ENCODE data around the gene UBE2G1. TPM values are rescaled to one million over a fixed set of nuclear protein-coding genes. Genes with fewer than 3 reads are reported as not detected.
A peak's percentile ranks its signal among the peaks of the same experiment; 100 is the strongest.
"Not testable (repeated sequence)": the region's sequence is repeated elsewhere in the genome, so short reads cannot be mapped to it uniquely, and the experiment has no call there.

The UBE2G1 gene
- total RNA-seq, 1 experiment from 2014 or later: 60.8 TPM

GRCh38 chr17:4354862-4355514, 11.5 kb downstream of the UBE2G1 start:
- no peak overlapping the region for H3K27ac ChIP-seq (ENCODE audit: low read length)
- no peak overlapping the region for H2AFZ ChIP-seq (ENCODE audit: low read length)
- H3K9me3 ChIP-seq (ENCODE audit: low read length): no peaks in the 10 kb centered on the region
- peaks cover 99% of the 10 kb centered on the region for H3K79me2 ChIP-seq (ENCODE audit: low read length)
- no peak for DNase-seq
- H3K36me3 ChIP-seq (ENCODE audit: insufficient read depth, low read length): peaks cover 6% of the 10 kb centered on the region; the same call in 1 of the 2 replicates
- no peak overlapping the region for H3K9ac ChIP-seq (ENCODE audit: low read length)
- H3K27me3 ChIP-seq (ENCODE audit: low read length): no peaks in the 10 kb centered on the region
- no peak overlapping the region for H3K4me3 ChIP-seq (ENCODE audit: low read length)
- no peaks in the 10 kb centered on the region for H4K20me1 ChIP-seq (ENCODE audit: insufficient read depth, low read depth, low read length)
- H3K4me1 ChIP-seq (ENCODE audit: low read length): peaks cover 70% of the 10 kb centered on the region
- no peaks in the 10 kb centered on the region for H3K9me2 ChIP-seq (replicated peaks; ENCODE audit: insufficient read depth, low read length)
- H3K4me2 ChIP-seq (ENCODE audit: low read depth, low read length, poor library complexity, severe bottlenecking): no peak overlapping the region

DNA sequence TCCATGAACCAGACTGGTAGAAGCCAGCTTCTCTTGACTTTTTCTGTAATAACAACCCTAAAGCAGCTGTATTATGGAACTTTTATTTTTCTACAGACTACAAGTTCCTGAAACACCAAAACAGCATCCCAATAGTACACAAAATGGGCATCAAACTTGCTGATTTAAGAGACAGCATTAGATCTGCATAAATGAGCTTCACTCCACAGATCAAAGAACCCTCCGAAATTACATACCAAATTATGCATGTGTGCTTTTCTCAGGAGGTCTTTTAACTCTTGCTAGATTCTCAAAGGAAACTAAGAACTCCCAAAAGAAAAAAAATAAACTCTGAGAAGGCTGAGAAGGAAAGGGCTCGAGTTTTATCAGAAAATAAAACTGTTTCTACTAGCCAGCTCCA, 12.3 kb downstream of the UBE2G1 start:
- Histone ChIP-seq H4K20me1 (ENCODE audit: insufficient read depth, low read depth, low read length) (no peaks in the 10 kb centered on the region), H3K27ac (ENCODE audit: low read length) (peak overlapping the region; percentile 45), H3K79me2 (ENCODE audit: low read length) (peaks cover 99% of the 10 kb centered on the region), H3K9me3 (ENCODE audit: low read length) (no peaks in the 10 kb centered on the region), H3K9me2 (replicated peaks; ENCODE audit: insufficient read depth, low read length) (no peaks in the 10 kb centered on the region), H3K4me3 (ENCODE audit: low read length) (no peak overlapping the region), H3K36me3 (ENCODE audit: insufficient read depth, low read length) (peaks cover 6% of the 10 kb centered on the region; the same call in 1 of the 2 replicates), H2AFZ (ENCODE audit: low read length) (no peak overlapping the region), H3K4me1 (ENCODE audit: low read length) (peaks cover 63% of the 10 kb centered on the region), H3K27me3 (ENCODE audit: low read length) (no peaks in the 10 kb centered on the region), H3K9ac (ENCODE audit: low read length) (0 out of 2 replicates have a peak overlapping the region, but pooled peaks have one; percentile 2), H3K4me2 (ENCODE audit: low read depth, low read length, poor library complexity, severe bottlenecking) (no peak overlapping the region)
- no peak for DNase-seq

DNA sequence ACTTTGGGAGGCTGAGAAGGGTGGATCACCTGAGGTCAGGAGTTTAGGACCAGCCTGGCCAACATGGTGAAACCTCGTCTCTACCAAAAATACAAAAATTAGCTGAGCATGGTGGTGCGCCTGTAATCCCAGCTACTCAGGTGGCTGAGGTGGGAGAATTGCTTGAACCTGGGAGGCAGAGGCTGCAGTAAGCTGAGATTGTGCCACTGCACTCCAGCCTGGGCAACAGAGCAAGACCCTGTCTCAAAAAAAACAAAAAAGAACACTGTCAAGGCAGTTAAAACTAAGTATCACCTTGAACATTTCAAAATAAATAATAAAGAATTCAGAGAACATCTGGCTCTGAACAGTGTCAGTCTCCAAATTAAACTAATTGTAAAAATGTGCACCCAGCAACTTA, 16.3 kb downstream of the UBE2G1 start:
- H3K4me3 ChIP-seq (ENCODE audit: low read length); H3K27me3 ChIP-seq (ENCODE audit: low read length); H4K20me1 ChIP-seq (ENCODE audit: insufficient read depth, low read depth, low read length); H3K4me2 ChIP-seq (ENCODE audit: low read depth, low read length, poor library complexity, severe bottlenecking); H3K9me3 ChIP-seq (ENCODE audit: low read length); H3K9ac ChIP-seq (ENCODE audit: low read length); H3K36me3 ChIP-seq (ENCODE audit: insufficient read depth, low read length); DNase-seq; H3K9me2 ChIP-seq (replicated peaks; ENCODE audit: insufficient read depth, low read length); H2AFZ ChIP-seq (ENCODE audit: low read length); H3K27ac ChIP-seq (ENCODE audit: low read length): not testable (repeated sequence)
- peaks cover 97% of the 10 kb centered on the region for H3K79me2 ChIP-seq (ENCODE audit: low read length)
- H3K4me1 ChIP-seq (ENCODE audit: low read length): peaks cover 67% of the 10 kb centered on the region

DNA sequence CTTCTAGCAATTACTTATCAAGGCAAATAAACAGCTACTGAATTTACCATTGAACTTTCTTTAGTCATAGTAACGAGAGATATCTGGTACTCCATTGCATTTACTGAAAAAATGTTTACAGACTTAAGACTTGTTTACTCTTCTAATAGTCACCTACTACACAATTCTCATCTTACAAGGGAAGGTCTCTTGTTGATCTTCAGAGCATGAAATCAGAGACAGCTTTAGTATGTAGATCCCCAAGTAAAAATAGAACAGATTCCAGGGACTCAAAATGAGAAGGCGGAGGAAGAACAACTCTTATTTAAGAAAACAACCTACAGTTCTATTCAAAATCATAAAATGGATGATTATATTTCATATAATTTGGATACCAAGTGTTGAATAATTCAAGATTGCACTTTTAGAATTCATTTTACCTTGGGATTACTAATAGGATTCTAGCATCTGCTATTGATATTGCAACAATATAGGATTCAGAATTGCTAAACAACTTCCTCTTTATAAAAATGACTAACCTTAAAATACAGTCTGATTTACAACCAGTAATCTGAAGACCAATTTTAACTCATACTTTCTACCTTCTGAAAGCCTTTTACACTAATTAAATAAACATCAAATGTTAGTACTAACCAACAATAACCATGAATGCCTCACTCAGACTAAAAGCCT, 20.8 kb downstream of the UBE2G1 start:
- H3K9ac ChIP-seq (ENCODE audit: low read length): no peak overlapping the region
- peak overlapping the region; percentile 28 for H3K27ac ChIP-seq (ENCODE audit: low read length)
- no peaks in the 10 kb centered on the region for H3K9me2 ChIP-seq (replicated peaks; ENCODE audit: insufficient read depth, low read length)
- H4K20me1 ChIP-seq (ENCODE audit: insufficient read depth, low read depth, low read length): peaks cover 29% of the 10 kb centered on the region
- H3K4me2 ChIP-seq (ENCODE audit: low read depth, low read length, poor library complexity, severe bottlenecking): no peak overlapping the region
- no peaks in the 10 kb centered on the region for H3K36me3 ChIP-seq (ENCODE audit: insufficient read depth, low read length)
- no peak for DNase-seq
- no peaks in the 10 kb centered on the region for H3K27me3 ChIP-seq (ENCODE audit: low read length)
- H3K4me1 ChIP-seq (ENCODE audit: low read length): peaks cover 71% of the 10 kb centered on the region
- H3K4me3 ChIP-seq (ENCODE audit: low read length): no peak overlapping the region
- no peak overlapping the region for H2AFZ ChIP-seq (ENCODE audit: low read length)
- peaks cover 97% of the 10 kb centered on the region for H3K79me2 ChIP-seq (ENCODE audit: low read length)
- H3K9me3 ChIP-seq (ENCODE audit: low read length): no peaks in the 10 kb centered on the region

GRCh38 chr17:4344926-4345325, 21.5 kb downstream of the UBE2G1 start:
- H3K9me3 ChIP-seq (ENCODE audit: low read length): no peaks in the 10 kb centered on the region
- H3K4me2 ChIP-seq (ENCODE audit: low read depth, low read length, poor library complexity, severe bottlenecking): no peak overlapping the region

DNA sequence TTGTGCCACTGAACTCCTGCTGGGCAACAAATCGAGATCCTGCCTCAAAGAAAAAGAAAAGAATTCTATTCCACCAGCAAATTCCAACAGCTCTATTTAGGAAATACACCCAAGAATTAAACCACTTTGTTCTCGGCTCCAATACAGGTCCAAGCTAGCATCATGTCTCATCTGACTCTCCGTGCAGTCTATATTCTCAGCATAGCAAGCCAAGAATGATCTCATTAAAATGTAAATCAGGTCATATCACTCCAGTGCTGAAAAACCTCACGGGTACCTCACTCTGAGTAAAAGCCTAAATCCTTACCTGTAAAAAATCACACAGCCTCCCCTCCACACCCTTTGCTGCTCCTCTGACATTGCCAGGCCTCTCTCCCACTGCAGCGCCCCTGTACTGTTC, 23.9 kb downstream of the UBE2G1 start:
- peaks cover 100% of the 10 kb centered on the region for H3K79me2 ChIP-seq (ENCODE audit: low read length)
- peaks cover 75% of the 10 kb centered on the region for H3K4me1 ChIP-seq (ENCODE audit: low read length)
- peak overlapping the region; percentile 23 for H3K9ac ChIP-seq (ENCODE audit: low read length)
- no peak overlapping the region for H2AFZ ChIP-seq (ENCODE audit: low read length)
- DNase-seq: no peak
- no peaks in the 10 kb centered on the region for H3K9me3 ChIP-seq (ENCODE audit: low read length)
- peaks cover 38% of the 10 kb centered on the region for H4K20me1 ChIP-seq (ENCODE audit: insufficient read depth, low read depth, low read length)
- no peaks in the 10 kb centered on the region for H3K36me3 ChIP-seq (ENCODE audit: insufficient read depth, low read length)
- peak overlapping the region; percentile 49 for H3K4me2 ChIP-seq (ENCODE audit: low read depth, low read length, poor library complexity, severe bottlenecking)
- H3K27me3 ChIP-seq (ENCODE audit: low read length): no peaks in the 10 kb centered on the region
- H3K9me2 ChIP-seq (replicated peaks; ENCODE audit: insufficient read depth, low read length): no peaks in the 10 kb centered on the region
- H3K27ac ChIP-seq (ENCODE audit: low read length): peak overlapping the region; percentile 66
- H3K4me3 ChIP-seq (ENCODE audit: low read length): no peak overlapping the region

More at GRCh38 chr17:4344926-4345325, 21.5 kb downstream of the UBE2G1 start:
- no peak overlapping the region for H2AFZ ChIP-seq (ENCODE audit: low read length)
- no peak for DNase-seq
- no peaks in the 10 kb centered on the region for H3K9me2 ChIP-seq (replicated peaks; ENCODE audit: insufficient read depth, low read length)
- H4K20me1 ChIP-seq (ENCODE audit: insufficient read depth, low read depth, low read length): peaks cover 34% of the 10 kb centered on the region
- H3K27ac ChIP-seq (ENCODE audit: low read length): peak overlapping the region; percentile 28; the same call in 1 of the 2 replicates
- H3K27me3 ChIP-seq (ENCODE audit: low read length): no peaks in the 10 kb centered on the region
- peaks cover 97% of the 10 kb centered on the region for H3K79me2 ChIP-seq (ENCODE audit: low read length)
- H3K36me3 ChIP-seq (ENCODE audit: insufficient read depth, low read length): no peaks in the 10 kb centered on the region
- H3K9ac ChIP-seq (ENCODE audit: low read length): no peak overlapping the region
- no peak overlapping the region for H3K4me3 ChIP-seq (ENCODE audit: low read length)
- peaks cover 79% of the 10 kb centered on the region for H3K4me1 ChIP-seq (ENCODE audit: low read length)

GRCh38 chr17:4341616-4341977, 24.9 kb downstream of the UBE2G1 start:
- DNase-seq: no peak
- Histone ChIP-seq H3K9ac (ENCODE audit: low read length) (peak overlapping the region; percentile 36), H3K27me3 (ENCODE audit: low read length) (no peaks in the 10 kb centered on the region), H3K4me3 (ENCODE audit: low read length) (peak overlapping the region; percentile 16; the same call in 1 of the 2 replicates), H3K9me2 (replicated peaks; ENCODE audit: insufficient read depth, low read length) (no peaks in the 10 kb centered on the region), H3K9me3 (ENCODE audit: low read length) (no peaks in the 10 kb centered on the region), H2AFZ (ENCODE audit: low read length) (no peak overlapping the region), H4K20me1 (ENCODE audit: insufficient read depth, low read depth, low read length) (peaks cover 38% of the 10 kb centered on the region), H3K79me2 (ENCODE audit: low read length) (peaks cover 100% of the 10 kb centered on the region), H3K4me2 (ENCODE audit: low read depth, low read length, poor library complexity, severe bottlenecking) (peak overlapping the region; percentile 49), H3K36me3 (ENCODE audit: insufficient read depth, low read length) (no peaks in the 10 kb centered on the region), H3K4me1 (ENCODE audit: low read length) (peaks cover 66% of the 10 kb centered on the region), H3K27ac (ENCODE audit: low read length) (peak overlapping the region; percentile 66)

DNA sequence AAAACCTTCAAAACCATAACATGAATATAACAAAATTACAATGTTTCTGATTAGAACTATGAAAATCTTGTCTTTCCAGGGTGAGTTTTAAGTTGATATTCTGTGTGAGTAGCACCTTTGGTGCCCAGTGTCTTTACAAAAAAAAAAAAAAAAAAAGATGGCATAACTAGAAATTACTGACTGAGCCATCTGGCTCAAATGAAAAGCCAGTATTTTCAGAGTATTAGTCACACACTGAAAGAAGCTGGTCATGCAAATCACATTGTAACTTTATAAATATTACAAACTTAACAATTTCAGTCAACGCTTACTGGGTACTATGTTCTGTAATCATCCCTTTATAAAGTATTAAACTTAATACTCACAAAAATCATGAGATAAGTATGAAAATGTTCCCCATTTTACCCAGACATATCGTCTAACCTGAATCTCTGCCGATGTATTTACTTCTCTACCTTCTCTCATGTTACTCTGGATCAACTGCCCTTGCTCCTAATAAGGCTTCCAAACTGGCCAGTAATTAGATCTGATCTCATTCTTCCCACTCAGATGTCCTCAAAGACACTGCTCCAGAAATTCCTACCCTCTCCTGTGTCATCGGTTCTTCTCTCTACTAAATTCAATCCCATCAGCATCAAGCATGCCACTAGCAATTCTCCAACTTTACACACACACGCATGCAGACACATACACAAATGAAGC, 25.4 kb downstream of the UBE2G1 start:
- Histone ChIP-seq H3K27ac (ENCODE audit: low read length) (peak overlapping the region; percentile 66), H3K4me3 (ENCODE audit: low read length) (peak overlapping the region; percentile 16; the same call in 1 of the 2 replicates)

More for the DNA sequence above, 25.4 kb downstream of the UBE2G1 start:
- no peak for DNase-seq
- peak overlapping the region; percentile 36 for H3K9ac ChIP-seq (ENCODE audit: low read length)
- H3K4me1 ChIP-seq (ENCODE audit: low read length): peaks cover 61% of the 10 kb centered on the region
- no peaks in the 10 kb centered on the region for H3K36me3 ChIP-seq (ENCODE audit: insufficient read depth, low read length)
- H3K9me2 ChIP-seq (replicated peaks; ENCODE audit: insufficient read depth, low read length): no peaks in the 10 kb centered on the region
- H3K4me2 ChIP-seq (ENCODE audit: low read depth, low read length, poor library complexity, severe bottlenecking): peak overlapping the region; percentile 49
- H4K20me1 ChIP-seq (ENCODE audit: insufficient read depth, low read depth, low read length): peaks cover 36% of the 10 kb centered on the region
- H3K27me3 ChIP-seq (ENCODE audit: low read length): no peaks in the 10 kb centered on the region
- peaks cover 100% of the 10 kb centered on the region for H3K79me2 ChIP-seq (ENCODE audit: low read length)
- H3K9me3 ChIP-seq (ENCODE audit: low read length): no peaks in the 10 kb centered on the region
- H2AFZ ChIP-seq (ENCODE audit: low read length): no peak overlapping the region
